Panc1 (cell line): ENCODE measurements around the gene TBC1D16. TPM values are rescaled to one million over a fixed set of nuclear protein-coding genes. Genes with fewer than 3 reads are reported as not detected.

ENCODE experiments used
- ATAC-seq: fragments of 200-7000 bp; cut with Tn5 transposase; 2 replicates; pipeline ENCODE4 v1.9.1; 2020; ENCODE audit warnings: mild to moderate bottlenecking, moderate library complexity
- BruUV-seq: library from RNA; stranded (reverse); fragments of 400-500 nt; replicated peaks from 2 replicates; lab custom pipeline; 2021; lab: Mats Ljungman, UMichigan
- CTCF ChIA-PET: fragments of 300-600 bp; sonication (Branson Sonifier 250); formaldehyde crosslinking; loops from one replicate; lab custom pipeline; 2022; ENCODE audit warnings: antibody characterized with exemption; lab: Charles Lee
- POLR2A ChIA-PET: fragments of 300-600 bp; sonication (Branson Sonifier 250); formaldehyde crosslinking; loops from one replicate; lab custom pipeline; 2022; ENCODE audit warnings: antibody characterized with exemption; lab: Charles Lee
- DNase-seq: peaks from one replicate; pipeline ENCODE4 v3.0.0-alpha.2; 2010; ENCODE audit warnings: low read depth, low spot score
- H3K27ac ChIP-seq: 2 replicates; pipeline ENCODE4 v1.5.1; 2011; ENCODE audit warnings: mild to moderate bottlenecking, low read length, inconsistent platforms
- H3K27me3 ChIP-seq: fragments of 200-500 bp; sonication (Bioruptor generic); 2 replicates; pipeline ENCODE4 v1.6.0; 2014; ENCODE audit warnings: low read length, inconsistent platforms; ENCODE audit not compliant: control insufficient read depth, insufficient read depth
- H3K36me3 ChIP-seq: fragments of 200-500 bp; sonication (Bioruptor generic); 2 replicates; pipeline ENCODE4 v1.5.1; 2014; ENCODE audit warnings: inconsistent platforms, mild to moderate bottlenecking, low read length, moderate library complexity; ENCODE audit not compliant: control insufficient read depth, insufficient read depth
- H3K4me1 ChIP-seq: 2 replicates; pipeline ENCODE4 v1.5.1; 2011; ENCODE audit warnings: inconsistent platforms, mild to moderate bottlenecking, low read length, moderate library complexity; ENCODE audit not compliant: control insufficient read depth, insufficient read depth
- H3K4me3 ChIP-seq, 2 experiments: 2 replicates each; pipeline ENCODE4 v1.5.1; 2011 to 2012; ENCODE audit warnings: low read depth in 2 of 2, low read length in 2 of 2, mild to moderate bottlenecking in 2 of 2, inconsistent platforms in 1 of 2, moderate library complexity in 1 of 2
- H3K9me3 ChIP-seq: fragments of 200-500 bp; sonication (Bioruptor generic); 2 replicates; pipeline ENCODE4 v1.5.1; 2014; ENCODE audit warnings: low read depth, mild to moderate bottlenecking, inconsistent platforms, low read length, moderate library complexity; ENCODE audit not compliant: control insufficient read depth, insufficient read depth
- CTCF ChIP-seq: fragments of 450-650 bp; IDR thresholded peaks from 2 replicates; pipeline ENCODE4 v1.5.1; 2017; ENCODE audit warnings: mild to moderate bottlenecking
- POLR2AphosphoS5 ChIP-seq: IDR thresholded peaks from 2 replicates; pipeline ENCODE4 v1.6.1; 2012; ENCODE audit warnings: mild to moderate bottlenecking, low read depth, low read length, moderate library complexity
- SIN3A ChIP-seq: IDR thresholded peaks from 2 replicates; pipeline ENCODE4 v1.6.1; 2012; ENCODE audit warnings: low read depth, mild to moderate bottlenecking, low read length, moderate library complexity, borderline replicate concordance; ENCODE audit not compliant: insufficient read depth
- TCF7L2 ChIP-seq: IDR thresholded peaks from 2 replicates; pipeline ENCODE4 v1.6.1; 2011; ENCODE audit warnings: mild to moderate bottlenecking, low read depth, low read length, inconsistent platforms
- in situ Hi-C: cut with HindIII; loops from 2 replicates; pipeline ENCODE4 v1.10.0; 2016; ENCODE audit warnings: low sequenced_read_pairs, low pct_unique_long_range_greater_than_20kb
- intact Hi-C: fragments of 100-400 bp; cut with micrococcal nuclease; formaldehyde crosslinking; loops from one replicate; pipeline ENCODE4 v1.10.0; 2022; ENCODE audit not compliant: unreplicated experiment
- total RNA-seq: library from RNA; stranded (reverse); gene quantifications from one replicate; pipeline ENCODE4 v1.2.1, GENCODE V29; 2021; ENCODE audit not compliant: unreplicated experiment
- TF ChIP-seq, protein P1 (sequence below), 2 experiments: IDR thresholded peaks; 2 replicates each; pipeline ENCODE4 v1.6.1; 2011 to 2012; ENCODE audit warnings: low read depth in 2 of 2, control low read depth in 1 of 2, low read length in 1 of 2, mild to moderate bottlenecking in 1 of 2, moderate library complexity in 1 of 2; ENCODE audit not compliant: insufficient read depth in 1 of 2

Gene TBC1D16
- total RNA-seq, 1 experiment from 2014 or later: 41.6 TPM

DNA sequence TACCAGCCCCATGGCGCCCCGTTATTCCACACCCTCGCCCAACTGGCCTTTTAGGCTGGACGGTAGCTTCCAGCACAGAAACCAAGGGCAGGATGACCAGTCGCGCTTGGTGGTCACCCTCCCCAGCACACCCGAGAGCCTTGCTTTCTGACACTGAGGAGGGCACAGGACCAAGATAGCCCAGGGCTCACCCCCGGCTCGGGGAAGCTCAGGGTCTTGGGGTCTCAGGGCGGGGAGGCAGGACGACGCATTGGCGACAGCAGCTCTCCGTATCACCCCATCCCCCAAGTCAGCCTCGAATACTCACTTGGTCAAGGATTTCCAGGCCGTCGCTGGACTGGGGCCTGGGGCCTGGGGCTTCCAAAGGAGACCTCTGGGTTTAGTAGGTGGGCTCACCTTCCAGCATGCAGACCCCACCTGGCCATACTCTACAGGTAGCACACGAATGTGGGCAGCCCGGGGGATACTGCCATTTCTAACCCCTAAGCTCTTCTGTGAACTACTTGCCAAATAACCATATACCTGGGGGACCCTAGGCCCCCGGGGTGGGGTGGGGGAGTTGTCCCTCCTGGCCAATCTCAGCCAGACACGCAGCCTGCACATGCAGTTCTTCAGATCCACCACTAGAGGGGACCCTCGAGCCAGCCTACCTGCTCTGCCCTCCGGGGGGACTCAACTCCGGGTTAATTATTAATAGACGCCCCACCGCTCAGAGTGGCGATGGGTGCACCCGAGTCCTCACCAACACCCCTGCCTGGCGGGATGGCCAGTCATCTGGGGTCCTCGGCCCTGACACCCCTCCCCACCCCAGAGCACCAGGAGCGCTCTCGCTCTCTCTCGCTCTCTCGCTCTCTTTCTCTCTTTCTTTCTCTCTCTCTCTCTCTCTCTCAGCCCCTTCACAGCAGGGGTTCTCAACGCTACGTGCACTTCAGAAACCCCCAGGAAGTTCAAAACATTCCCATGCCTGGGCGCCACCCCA lies 30.0 kb downstream of the TBC1D16 start:
- Histone ChIP-seq H3K9me3 (no peaks in the 10 kb centered on the region), H3K4me3 (peak overlapping the region; percentile 45 to 72), H3K36me3 (no peaks in the 10 kb centered on the region), H3K27me3 (no peaks in the 10 kb centered on the region), H3K4me1 (peaks cover 7% of the 10 kb centered on the region), H3K27ac (peak overlapping the region; percentile 39; the same call in 1 of the 2 replicates)
- in situ Hi-C loops (no loop called here), intact Hi-C loops (loop anchor here (5.0 kb wide), 1 partner anchor 77 kb away; no protein-coding TSS in a partner anchor)
- DNase-seq: no peak
- ChIA-PET CTCF (interaction anchor here (0.6 to 1.5 kb wide), 8 partner anchors 12 to 1329 kb away, joined by 3 to 8 read pairs (median 3); partner anchors contain the start of gene SGSH), POLR2A (interaction anchor here (0.7 kb wide), 2 partner anchors 77 to 139 kb away, joined by 3 to 4 read pairs; no protein-coding TSS in a partner anchor)
- no TSS peak for BruUV-seq
- TF ChIP-seq SIN3A (no peak), CTCF (peak; percentile 99), TCF7L2 (no peak), POLR2AphosphoS5 (no peak)
- TF ChIP-seq, protein P1, sequence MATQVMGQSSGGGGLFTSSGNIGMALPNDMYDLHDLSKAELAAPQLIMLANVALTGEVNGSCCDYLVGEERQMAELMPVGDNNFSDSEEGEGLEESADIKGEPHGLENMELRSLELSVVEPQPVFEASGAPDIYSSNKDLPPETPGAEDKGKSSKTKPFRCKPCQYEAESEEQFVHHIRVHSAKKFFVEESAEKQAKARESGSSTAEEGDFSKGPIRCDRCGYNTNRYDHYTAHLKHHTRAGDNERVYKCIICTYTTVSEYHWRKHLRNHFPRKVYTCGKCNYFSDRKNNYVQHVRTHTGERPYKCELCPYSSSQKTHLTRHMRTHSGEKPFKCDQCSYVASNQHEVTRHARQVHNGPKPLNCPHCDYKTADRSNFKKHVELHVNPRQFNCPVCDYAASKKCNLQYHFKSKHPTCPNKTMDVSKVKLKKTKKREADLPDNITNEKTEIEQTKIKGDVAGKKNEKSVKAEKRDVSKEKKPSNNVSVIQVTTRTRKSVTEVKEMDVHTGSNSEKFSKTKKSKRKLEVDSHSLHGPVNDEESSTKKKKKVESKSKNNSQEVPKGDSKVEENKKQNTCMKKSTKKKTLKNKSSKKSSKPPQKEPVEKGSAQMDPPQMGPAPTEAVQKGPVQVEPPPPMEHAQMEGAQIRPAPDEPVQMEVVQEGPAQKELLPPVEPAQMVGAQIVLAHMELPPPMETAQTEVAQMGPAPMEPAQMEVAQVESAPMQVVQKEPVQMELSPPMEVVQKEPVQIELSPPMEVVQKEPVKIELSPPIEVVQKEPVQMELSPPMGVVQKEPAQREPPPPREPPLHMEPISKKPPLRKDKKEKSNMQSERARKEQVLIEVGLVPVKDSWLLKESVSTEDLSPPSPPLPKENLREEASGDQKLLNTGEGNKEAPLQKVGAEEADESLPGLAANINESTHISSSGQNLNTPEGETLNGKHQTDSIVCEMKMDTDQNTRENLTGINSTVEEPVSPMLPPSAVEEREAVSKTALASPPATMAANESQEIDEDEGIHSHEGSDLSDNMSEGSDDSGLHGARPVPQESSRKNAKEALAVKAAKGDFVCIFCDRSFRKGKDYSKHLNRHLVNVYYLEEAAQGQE (IDR thresholded peaks at IDR 0.05; ENCODE audit: insufficient read depth in 1 of 2, low read depth in 2 of 2, low read length in 1 of 2): no peak
- peak; percentile 72 for ATAC-seq

DNA sequence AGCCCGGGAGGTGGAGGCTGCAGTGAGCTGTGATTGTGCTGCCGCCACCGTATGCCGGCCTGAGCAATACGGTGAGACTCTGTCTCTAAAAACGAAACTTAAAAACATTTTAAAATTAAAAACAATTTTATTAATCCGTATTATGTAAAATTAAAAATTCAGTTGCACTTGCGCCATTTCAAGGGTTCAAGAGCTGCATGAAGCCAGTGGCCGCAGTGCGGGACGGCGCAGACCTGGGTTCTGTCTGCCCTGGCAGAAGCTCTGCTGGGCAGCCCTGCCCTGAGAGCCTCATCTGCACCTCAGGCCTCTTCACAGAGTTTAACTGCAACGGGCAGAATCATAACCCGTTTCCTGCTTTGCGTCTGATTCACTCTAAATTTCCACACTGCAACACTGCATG lies 31.7 kb downstream of the TBC1D16 start:
- Histone ChIP-seq H3K4me1 (peaks cover 6% of the 10 kb centered on the region), H3K27me3 (no peaks in the 10 kb centered on the region), H3K4me3 (no peak overlapping the region), H3K36me3 (no peaks in the 10 kb centered on the region), H3K9me3 (no peaks in the 10 kb centered on the region), H3K27ac (no peak overlapping the region)
- intact Hi-C loops: no loop called here
- ChIA-PET POLR2A (no interaction called here), CTCF (no interaction called here)
- TF ChIP-seq POLR2AphosphoS5 (no peak), TCF7L2 (no peak), CTCF (no peak), SIN3A (no peak)
- TF ChIP-seq, protein P1 (IDR thresholded peaks at IDR 0.05; ENCODE audit: insufficient read depth in 1 of 2, low read depth in 2 of 2, low read length in 1 of 2): no peak
- ATAC-seq (no peak), DNase-seq (no peak)
- in situ Hi-C loops: no loop called here
- BruUV-seq: no TSS peak
